Stimulated activated effector memory CD8-positive, alpha-beta T cell treated with anti-CD3 and anti-CD28 coated beads, Interleukin-12 subunit alpha, Interleukin-12 subunit beta, amount 100 ng/mL, for 72 hours (primary cell): Measurements from ENCODE around the gene TRAF4.

ENCODE experiments used
- ATAC-seq: fragments of 150-1000 bp; cut with Tn5 transposase; 2 replicates; pipeline ENCODE4 v1.10.0; 2021
- DNase-seq, 2 donors: peaks; one replicate each; pipeline ENCODE4 v3.0.0; 2021 to 2022; ENCODE audit warnings: low spot score in 2 of 2
- H3K27ac Mint-ChIP-seq: one replicate; pipeline ENCODE4 v1.8.0; 2022; ENCODE audit warnings: mild to moderate bottlenecking, mixed read lengths
- H3K36me3 Mint-ChIP-seq: one replicate; pipeline ENCODE4 v1.8.0; 2022; ENCODE audit warnings: mild to moderate bottlenecking, mixed read lengths
- H3K4me1 Mint-ChIP-seq: one replicate; pipeline ENCODE4 v1.8.0; 2022; ENCODE audit warnings: mixed read lengths
- H3K4me3 Mint-ChIP-seq: one replicate; pipeline ENCODE4 v1.8.0; 2022; ENCODE audit warnings: mild to moderate bottlenecking, mixed read lengths
- H3K9me3 Mint-ChIP-seq: one replicate; pipeline ENCODE4 v1.8.0; 2022; ENCODE audit warnings: mixed read lengths

TRAF4 gene, protein sequence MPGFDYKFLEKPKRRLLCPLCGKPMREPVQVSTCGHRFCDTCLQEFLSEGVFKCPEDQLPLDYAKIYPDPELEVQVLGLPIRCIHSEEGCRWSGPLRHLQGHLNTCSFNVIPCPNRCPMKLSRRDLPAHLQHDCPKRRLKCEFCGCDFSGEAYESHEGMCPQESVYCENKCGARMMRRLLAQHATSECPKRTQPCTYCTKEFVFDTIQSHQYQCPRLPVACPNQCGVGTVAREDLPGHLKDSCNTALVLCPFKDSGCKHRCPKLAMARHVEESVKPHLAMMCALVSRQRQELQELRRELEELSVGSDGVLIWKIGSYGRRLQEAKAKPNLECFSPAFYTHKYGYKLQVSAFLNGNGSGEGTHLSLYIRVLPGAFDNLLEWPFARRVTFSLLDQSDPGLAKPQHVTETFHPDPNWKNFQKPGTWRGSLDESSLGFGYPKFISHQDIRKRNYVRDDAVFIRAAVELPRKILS

GRCh38 chr17:28743243-28744103 is at the start of gene TRAF4:
TSS of gene TRAF4 (plus strand) at chr17:28744011. CDS start at chr17:28744113, 102 bp downstream.
- peaks cover 36% of the 10 kb centered on the region for H3K4me1 Mint-ChIP-seq
- peak; percentile 66 to 87 for DNase-seq

GRCh38 chr17:28698253-28698941 is 45.4 kb upstream of the TRAF4 start:
- peak overlapping the region; percentile 55 for H3K27ac Mint-ChIP-seq
- ATAC-seq (no peak), DNase-seq (no peak)
- no peaks in the 10 kb centered on the region for H3K4me1 Mint-ChIP-seq
- peaks cover 100% of the 10 kb centered on the region for H3K36me3 Mint-ChIP-seq
- no peak overlapping the region for H3K4me3 Mint-ChIP-seq
- no peaks in the 10 kb centered on the region for H3K9me3 Mint-ChIP-seq

More at GRCh38 chr17:28743243-28744103, at the start of gene TRAF4:
- peak; percentile 91 for ATAC-seq
- peaks cover 43% of the 10 kb centered on the region for H3K36me3 Mint-ChIP-seq
- no peaks in the 10 kb centered on the region for H3K9me3 Mint-ChIP-seq
- peak within 1 kb of the TSS; percentile 94 for H3K27ac Mint-ChIP-seq
- peak within 1 kb of the TSS; percentile 84 for H3K4me3 Mint-ChIP-seq

DNA sequence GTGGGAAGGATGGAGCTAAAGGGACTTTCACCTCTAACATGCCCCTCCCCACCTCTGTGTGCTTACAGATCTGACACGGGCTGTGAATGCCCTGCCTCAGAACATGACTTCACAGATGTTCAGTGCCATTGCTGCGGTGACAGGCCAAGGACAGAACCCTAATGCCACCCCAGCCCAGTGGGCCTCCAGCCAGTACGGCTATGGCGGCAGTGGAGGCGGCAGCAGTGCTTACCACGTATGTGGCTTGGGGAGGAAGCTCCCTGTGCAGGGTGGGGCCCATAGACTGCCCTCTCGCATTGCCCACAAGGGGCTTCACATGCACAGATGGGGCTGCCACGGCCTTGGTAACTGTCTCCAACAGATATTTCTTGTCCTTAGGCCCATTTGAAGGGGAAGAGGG is 43.5 kb upstream of the TRAF4 start:
- DNase-seq: no peak
- peaks cover 9% of the 10 kb centered on the region for H3K4me1 Mint-ChIP-seq
- no peak for ATAC-seq
- no peak overlapping the region for H3K4me3 Mint-ChIP-seq
- no peaks in the 10 kb centered on the region for H3K9me3 Mint-ChIP-seq
- peak overlapping the region; percentile 83 for H3K27ac Mint-ChIP-seq
- H3K36me3 Mint-ChIP-seq: peaks cover 89% of the 10 kb centered on the region

DNA sequence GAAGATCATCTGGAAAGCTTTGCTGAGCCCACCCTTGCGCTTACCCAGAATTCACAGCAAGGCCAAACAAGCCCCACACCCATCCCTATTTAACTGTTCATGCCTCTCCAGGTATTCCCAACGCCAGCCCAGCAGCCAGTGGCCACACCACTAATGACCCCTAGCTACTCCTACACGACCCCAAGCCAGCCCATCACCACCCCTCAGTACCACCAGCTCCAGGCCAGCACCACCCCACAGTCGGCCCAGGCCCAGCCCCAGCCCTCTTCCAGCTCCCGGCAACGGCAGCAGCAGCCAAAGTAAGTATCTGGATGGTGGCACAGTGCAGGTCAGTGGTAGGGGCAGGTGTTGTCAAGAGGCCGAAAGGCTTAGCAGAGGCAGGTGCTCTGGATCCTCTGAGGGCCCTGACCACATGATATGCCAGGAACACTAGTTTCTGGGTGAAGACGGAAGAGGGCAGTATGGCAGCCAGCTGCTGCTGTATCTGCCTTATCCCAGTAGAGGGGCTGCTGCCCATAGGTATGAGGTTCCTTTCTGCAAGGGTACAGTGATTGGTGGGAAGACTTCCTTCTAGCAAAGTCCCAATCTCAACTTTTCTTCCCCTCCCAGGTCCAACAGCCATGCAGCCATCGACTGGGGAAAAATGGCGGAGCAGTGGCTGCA is 42.9 kb upstream of the TRAF4 start:
- ATAC-seq: no peak
- peaks cover 82% of the 10 kb centered on the region for H3K36me3 Mint-ChIP-seq

GRCh38 chr17:28702026-28702751 is 41.6 kb upstream of the TRAF4 start:
- peaks cover 70% of the 10 kb centered on the region for H3K36me3 Mint-ChIP-seq
- H3K4me3 Mint-ChIP-seq: no peak overlapping the region
- DNase-seq: no peak
- H3K27ac Mint-ChIP-seq: peak overlapping the region; percentile 89
- peaks cover 9% of the 10 kb centered on the region for H3K4me1 Mint-ChIP-seq
- ATAC-seq: no peak
- no peaks in the 10 kb centered on the region for H3K9me3 Mint-ChIP-seq

More for the DNA sequence above, 42.9 kb upstream of the TRAF4 start:
- Mint-ChIP-seq H3K9me3 (no peaks in the 10 kb centered on the region), H3K27ac (no peak overlapping the region), H3K4me3 (no peak overlapping the region), H3K4me1 (peaks cover 9% of the 10 kb centered on the region)
- DNase-seq: no peak

GRCh38 chr17:28702752-28703150 is 41.1 kb upstream of the TRAF4 start:
- ATAC-seq (no peak), DNase-seq (no peak)
- Mint-ChIP-seq H3K4me1 (peaks cover 9% of the 10 kb centered on the region), H3K36me3 (peaks cover 64% of the 10 kb centered on the region), H3K4me3 (no peak overlapping the region), H3K27ac (peak overlapping the region; percentile 89), H3K9me3 (no peaks in the 10 kb centered on the region)

DNA sequence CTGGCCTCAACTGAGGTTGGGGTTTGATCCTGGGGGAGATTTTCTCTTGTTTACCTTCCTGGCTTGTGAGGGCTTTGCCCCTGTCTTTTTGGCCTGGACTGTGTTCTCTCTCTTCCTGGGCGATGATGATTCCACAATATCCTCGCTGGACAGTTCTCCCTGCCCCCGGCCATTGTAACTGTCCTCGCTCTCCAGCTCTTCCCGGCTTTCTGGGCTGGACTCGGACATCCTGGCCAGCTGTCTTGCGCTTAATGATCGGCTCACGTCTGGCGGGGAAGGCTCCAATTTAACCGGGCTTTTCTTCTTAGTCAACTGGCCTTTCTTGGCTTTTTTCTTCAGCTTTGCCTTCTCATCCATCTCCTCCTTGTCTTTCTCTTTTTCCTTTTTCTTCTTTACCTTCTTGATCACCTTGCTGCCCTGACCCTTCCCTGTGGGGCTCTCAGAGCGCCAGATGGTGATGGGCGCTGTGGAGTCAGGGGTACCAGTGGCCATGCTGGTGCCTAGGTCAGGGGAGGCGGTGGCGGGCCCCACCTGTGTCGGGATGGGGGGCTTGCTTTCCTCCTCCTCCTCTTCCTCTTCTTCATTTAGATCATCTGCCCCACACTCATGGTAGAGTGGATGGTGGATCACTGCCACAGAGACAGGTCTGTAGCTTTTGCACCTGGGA is 40.1 kb upstream of the TRAF4 start:
- Mint-ChIP-seq H3K36me3 (peaks cover 55% of the 10 kb centered on the region), H3K4me1 (peaks cover 9% of the 10 kb centered on the region), H3K4me3 (no peak overlapping the region), H3K27ac (peak overlapping the region; percentile 89), H3K9me3 (no peaks in the 10 kb centered on the region)
- ATAC-seq (no peak), DNase-seq (no peak)

GRCh38 chr17:28704219-28704858 is 39.5 kb upstream of the TRAF4 start:
- Mint-ChIP-seq H3K4me1 (peaks cover 9% of the 10 kb centered on the region), H3K9me3 (no peaks in the 10 kb centered on the region), H3K27ac (peak overlapping the region; percentile 89), H3K36me3 (peaks cover 48% of the 10 kb centered on the region), H3K4me3 (no peak overlapping the region)
- no peak for DNase-seq
- ATAC-seq: no peak

GRCh38 chr17:28705074-28705659 is 38.6 kb upstream of the TRAF4 start:
- DNase-seq: no peak
- H3K36me3 Mint-ChIP-seq: peaks cover 40% of the 10 kb centered on the region
- H3K27ac Mint-ChIP-seq: peak overlapping the region; percentile 89
- no peaks in the 10 kb centered on the region for H3K9me3 Mint-ChIP-seq
- ATAC-seq: peak; percentile 5
- H3K4me3 Mint-ChIP-seq: no peak overlapping the region
- peaks cover 9% of the 10 kb centered on the region for H3K4me1 Mint-ChIP-seq

- no peaks in the 10 kb centered on the region for H3K9me3 Mint-ChIP-seq
- peaks cover 15% of the 10 kb centered on the region for H3K4me1 Mint-ChIP-seq
- peaks cover 33% of the 10 kb centered on the region for H3K36me3 Mint-ChIP-seq
- DNase-seq (no peak), ATAC-seq (no peak)
- H3K4me3 Mint-ChIP-seq: no peak overlapping the region
- peak overlapping the region; percentile 89 for H3K27ac Mint-ChIP-seq
Observed at GRCh38 chr17:28705728-28706334, 38.0 kb upstream of the TRAF4 start.

GRCh38 chr17:28706471-28707338 is 37.1 kb upstream of the TRAF4 start:
- ATAC-seq (no peak), DNase-seq (no peak)
- Mint-ChIP-seq H3K9me3 (no peaks in the 10 kb centered on the region), H3K36me3 (peaks cover 25% of the 10 kb centered on the region), H3K4me1 (peaks cover 16% of the 10 kb centered on the region), H3K27ac (peak overlapping the region; percentile 89), H3K4me3 (no peak overlapping the region)

- peaks cover 19% of the 10 kb centered on the region for H3K4me1 Mint-ChIP-seq
- no peak for DNase-seq
- H3K36me3 Mint-ChIP-seq: peaks cover 18% of the 10 kb centered on the region
- no peak overlapping the region for H3K4me3 Mint-ChIP-seq
- no peaks in the 10 kb centered on the region for H3K9me3 Mint-ChIP-seq
- H3K27ac Mint-ChIP-seq: no peak overlapping the region
- ATAC-seq: no peak
Observed at GRCh38 chr17:28707339-28707720, 36.5 kb upstream of the TRAF4 start.
